EH (cell line): Measurements from ENCODE around the gene CRYAA.
"Not testable (repeated sequence)": the region's sequence is repeated elsewhere in the genome, so short reads cannot be mapped to it uniquely, and the experiment has no call there.

Experiments used
- DNase-seq: peaks from one replicate; pipeline ENCODE4 v3.0.0-alpha.2; 2015; ENCODE audit warnings: low read depth

The CRYAA gene

GRCh38 chr21:43168708-43169107, at the start of gene CRYAA:
Gene CRYAA (plus strand): TSS chr21:43169008. CDS start chr21:43169100, 92 bp downstream.
- not testable (repeated sequence) for DNase-seq

DNA sequence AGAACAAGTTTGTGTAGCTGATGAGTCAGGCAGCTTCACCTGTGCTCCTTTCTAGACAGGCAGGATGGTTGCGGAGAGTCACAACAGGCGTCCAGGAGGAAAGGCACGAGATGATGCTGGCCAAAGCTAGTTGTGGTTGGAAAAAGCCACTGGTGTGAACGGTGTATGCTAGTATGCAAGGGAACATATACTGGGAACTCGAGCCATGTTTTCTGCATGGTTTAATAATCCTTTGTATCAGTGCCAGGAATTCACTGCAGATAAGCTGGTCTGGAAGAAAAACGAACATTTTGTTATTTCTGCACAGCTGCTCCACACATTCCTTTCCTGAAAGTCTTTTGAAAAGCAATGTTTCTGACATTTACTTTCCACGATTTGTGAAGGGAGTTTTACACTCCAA, 38.7 kb upstream of the CRYAA start:
- DNase-seq, result not testable (repeated sequence)

- not testable (repeated sequence) for DNase-seq
Measured at GRCh38 chr21:43134520-43134919, 34.3 kb upstream of the CRYAA start.

DNA sequence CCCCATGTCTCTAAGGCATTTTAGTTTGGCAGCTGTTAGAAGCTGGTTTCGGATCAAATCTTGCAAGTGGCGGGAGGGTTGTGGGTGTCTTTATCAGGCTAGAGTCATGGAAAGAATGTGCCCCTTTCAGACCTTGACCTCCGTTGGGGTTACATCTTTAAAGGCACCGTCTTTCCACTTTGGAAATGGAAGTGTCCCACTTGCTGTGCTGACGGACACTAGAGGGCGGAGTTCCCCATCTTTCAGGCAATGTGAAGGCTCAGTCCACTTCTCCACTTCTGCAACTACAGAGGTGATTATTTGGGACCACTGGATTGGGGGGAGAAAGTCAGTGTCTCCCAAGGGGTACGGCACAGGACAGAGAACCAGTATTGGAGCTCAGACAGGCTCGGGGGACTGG, 29.9 kb upstream of the CRYAA start:
- DNase-seq, result not testable (repeated sequence)

DNA sequence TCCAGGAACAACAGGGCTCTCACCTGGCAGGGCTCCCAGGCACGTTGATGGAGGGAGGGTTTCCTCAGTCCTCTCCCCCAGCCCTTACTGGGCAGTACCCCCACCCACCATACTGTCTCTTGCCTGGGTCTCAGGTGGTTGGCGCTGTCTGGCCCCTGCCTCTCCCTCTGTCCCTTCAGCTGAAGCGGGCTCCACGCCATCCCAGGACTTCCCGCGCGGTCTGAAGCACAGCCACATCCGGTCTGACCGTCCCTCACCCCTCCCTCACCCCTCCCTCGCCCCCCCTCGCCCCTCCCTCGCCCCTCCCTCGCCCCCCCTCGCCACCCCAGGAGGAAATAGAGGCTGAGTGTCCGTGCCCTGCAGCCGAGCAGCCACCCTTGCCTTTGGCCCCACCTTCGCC, 27.4 kb upstream of the CRYAA start:
- not testable (repeated sequence) for DNase-seq

DNA sequence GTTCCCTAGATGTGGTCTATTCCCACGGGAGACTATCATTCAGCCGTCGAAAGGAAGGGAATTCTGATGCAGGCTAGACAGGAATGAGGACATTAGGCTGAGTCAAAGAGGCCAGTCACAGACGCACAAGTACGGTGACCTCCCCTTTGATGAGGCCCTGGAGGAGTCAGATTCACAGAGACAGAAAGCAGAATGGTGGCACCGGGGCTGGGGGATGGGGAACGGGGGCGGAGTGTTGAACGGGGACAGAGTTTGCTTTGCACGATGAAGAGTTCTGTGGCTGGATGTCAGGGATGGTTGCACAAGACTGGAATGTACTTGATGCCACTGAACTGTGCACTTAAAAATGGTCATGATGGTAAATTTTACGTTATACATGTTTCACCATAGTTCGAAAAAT, 22.2 kb upstream of the CRYAA start:
- not testable (repeated sequence) for DNase-seq

GRCh38 chr21:43147999-43148398, 20.8 kb upstream of the CRYAA start:
- not testable (repeated sequence) for DNase-seq

DNA sequence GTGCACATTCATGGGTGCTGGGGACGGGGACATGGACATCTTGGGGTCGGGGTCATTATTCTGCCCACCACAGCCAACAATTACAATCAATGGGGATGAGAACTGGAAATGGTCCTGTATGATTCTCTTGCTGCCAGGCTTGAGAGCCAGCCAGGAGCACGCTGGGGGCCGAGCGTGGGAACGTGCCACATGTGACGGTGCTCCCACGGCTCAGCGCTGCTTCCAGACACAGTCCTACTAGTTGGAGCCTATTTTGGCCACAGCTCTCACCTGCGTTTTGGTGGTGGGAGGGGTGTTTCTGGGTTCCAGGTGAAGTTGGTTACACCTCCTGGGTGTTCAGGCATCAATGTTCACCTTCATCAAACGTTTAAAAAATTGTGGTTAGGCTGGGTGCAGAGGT, 19.5 kb upstream of the CRYAA start:
- not testable (repeated sequence) for DNase-seq

DNA sequence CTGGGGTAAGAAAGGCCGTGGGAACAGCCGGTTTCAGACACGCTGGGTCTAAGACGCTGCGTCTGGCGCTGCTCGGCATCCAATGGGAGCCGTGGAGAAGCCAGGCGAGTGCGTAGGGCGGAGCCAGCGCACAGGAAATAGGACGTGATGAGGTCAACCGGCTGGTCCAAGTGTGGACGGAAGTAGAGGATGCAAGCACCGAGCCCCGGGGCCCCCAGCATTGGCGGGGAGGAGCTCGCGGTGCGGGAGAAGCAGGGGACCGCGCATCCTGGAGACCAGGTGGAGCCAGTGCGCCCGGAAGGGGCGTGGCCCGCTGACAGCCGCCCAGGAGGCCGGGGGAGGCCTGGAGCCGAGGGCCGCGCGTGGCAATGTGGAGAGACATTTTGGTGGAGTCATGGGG, 15.2 kb upstream of the CRYAA start:
- not testable (repeated sequence) for DNase-seq

DNA sequence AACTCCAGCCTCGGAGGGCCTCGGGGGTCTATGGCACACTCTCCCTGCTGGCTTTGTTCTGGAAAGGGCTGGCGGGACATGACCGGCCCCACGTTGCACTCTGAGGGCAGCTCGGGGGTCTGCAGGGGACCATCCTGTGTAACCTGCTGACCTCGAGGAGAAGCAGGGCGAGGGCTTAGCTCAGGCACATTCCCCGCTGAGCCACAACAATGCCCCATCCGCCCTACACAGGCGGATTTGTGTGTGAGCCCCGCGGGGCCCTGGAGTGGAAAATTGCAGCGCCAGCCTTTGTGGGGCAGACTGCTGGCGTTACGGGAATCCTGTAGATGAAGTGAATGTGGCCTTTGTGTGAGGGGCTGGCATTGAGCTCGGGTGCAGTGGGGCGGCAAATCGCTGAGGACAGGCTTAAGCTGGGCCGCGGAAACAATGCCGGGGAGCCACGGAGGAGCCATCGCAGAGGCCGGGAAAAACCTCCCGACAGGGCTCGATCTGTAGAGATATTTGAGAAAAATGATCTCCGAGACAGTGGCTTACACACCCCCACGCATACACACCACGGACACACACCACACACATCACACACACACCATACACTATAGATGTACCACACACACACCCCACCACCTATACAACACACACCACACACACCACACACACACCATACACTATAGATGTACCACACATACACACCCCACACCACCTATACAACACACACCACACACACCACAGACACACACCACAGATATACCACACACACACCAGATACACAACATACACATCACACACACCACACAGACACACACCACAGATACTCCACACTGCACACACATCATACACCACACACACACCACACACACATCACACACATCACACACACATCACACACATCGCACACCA, 9.3 kb upstream of the CRYAA start:
- DNase-seq, result not testable (repeated sequence)

GRCh38 chr21:43161826-43162707, 6.7 kb upstream of the CRYAA start:
- not testable (repeated sequence) for DNase-seq

DNA sequence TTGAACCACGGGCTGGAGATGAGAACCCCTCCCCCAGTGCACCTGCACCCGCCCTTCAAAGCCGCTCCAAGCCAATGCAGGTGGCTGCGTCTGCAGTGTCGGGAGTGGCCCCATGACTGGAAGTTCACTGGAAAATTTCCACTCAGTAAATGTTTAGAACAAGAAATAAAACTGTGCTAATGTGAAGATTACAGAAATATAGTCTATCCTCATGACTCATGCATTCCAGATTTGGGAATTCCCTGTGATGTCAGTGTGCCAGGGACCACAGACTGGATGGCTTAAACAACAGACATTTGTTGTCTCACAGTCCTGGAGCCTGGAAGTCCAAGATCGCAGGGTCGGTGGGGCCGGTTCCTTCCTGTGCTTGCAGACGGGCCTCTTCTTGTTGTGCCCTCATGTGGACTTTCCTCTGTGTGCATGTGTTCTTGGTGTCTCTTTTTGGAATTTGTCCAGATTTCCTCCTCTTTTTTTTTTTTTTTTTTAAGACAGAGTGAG, 6.1 kb upstream of the CRYAA start:
- DNase-seq, result not testable (repeated sequence)

GRCh38 chr21:43164823-43165222, 4.0 kb upstream of the CRYAA start:
- DNase-seq, result not testable (repeated sequence)

- not testable (repeated sequence) for DNase-seq
Measured at GRCh38 chr21:43165734-43166133, 3.1 kb upstream of the CRYAA start.

GRCh38 chr21:43169230-43169886, 550 bp downstream of the CRYAA start:
- not testable (repeated sequence) for DNase-seq

GRCh38 chr21:43169891-43170290, 1.1 kb downstream of the CRYAA start:
- DNase-seq, result not testable (repeated sequence)

- not testable (repeated sequence) for DNase-seq
Measured at GRCh38 chr21:43172812-43173211, 4.0 kb downstream of the CRYAA start.

- not testable (repeated sequence) for DNase-seq
Measured at GRCh38 chr21:43173438-43173837, 4.6 kb downstream of the CRYAA start.

DNA sequence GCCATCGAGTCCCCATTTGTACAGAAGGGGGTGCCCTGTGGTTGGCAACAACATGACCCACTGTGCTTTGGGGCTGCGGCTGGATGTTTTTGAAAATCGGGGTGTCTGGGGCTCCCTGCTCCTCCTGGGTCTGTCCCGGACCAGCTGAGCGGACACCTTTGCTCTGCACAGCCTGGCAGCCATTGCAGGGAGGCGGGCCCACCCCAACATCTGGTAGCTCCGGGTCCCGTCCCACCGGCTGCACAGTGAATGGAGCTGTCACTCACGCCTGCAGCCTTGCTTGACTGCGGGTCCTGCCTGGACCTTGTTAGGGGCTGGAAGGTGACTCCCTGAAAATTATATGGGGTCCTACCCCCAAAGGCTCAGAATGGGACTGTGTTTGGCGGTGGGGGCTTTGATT, 5.1 kb downstream of the CRYAA start:
- DNase-seq, result not testable (repeated sequence)

GRCh38 chr21:43174998-43175397, 6.2 kb downstream of the CRYAA start:
- DNase-seq, result not testable (repeated sequence)

DNA sequence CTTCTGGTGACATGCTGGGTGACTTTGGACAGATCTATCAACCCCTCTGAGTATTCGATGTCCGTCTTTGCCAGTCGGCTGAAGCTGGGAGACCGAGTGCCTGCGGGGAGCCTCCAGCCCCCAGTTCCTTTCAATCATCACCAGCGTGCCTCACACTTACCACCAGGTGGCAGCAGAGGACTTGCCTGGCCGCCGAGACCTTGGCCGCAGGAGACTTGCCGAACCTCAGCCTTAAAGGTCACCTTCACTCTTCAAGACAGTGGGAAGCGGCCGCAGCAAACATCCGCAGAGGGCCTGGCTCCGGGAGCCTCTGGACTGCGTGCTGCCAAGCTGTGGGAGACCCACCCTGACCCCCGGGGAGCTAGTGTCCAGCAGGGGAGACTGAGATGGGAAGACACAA, 7.8 kb downstream of the CRYAA start:
- not testable (repeated sequence) for DNase-seq
